Tibial nerve (tissue), 3 donors: ENCODE measurements around the gene TAS2R46.

ENCODE experiments used
- CTCF ChIP-seq, 5 experiments: fragments of 200-600 bp in 3 of 5; fragments of 450-650 bp in 2 of 5; sonication (generic) in 3 of 5; IDR thresholded peaks; one replicate each; pipeline ENCODE4 v1.5.1; 2016 to 2019; ENCODE audit warnings: antibody characterized with exemption in 5 of 5, mild to moderate bottlenecking in 3 of 5, moderate library complexity in 2 of 5
- POLR2A ChIP-seq, 2 donors: fragments of 450-650 bp; IDR thresholded peaks; one replicate each; pipeline ENCODE4 v1.6.1; 2017; ENCODE audit warnings: antibody characterized with exemption in 2 of 2, mild to moderate bottlenecking in 2 of 2, moderate library complexity in 2 of 2

GRCh38 chr12:11031307-11031706, 30.8 kb downstream of the TAS2R46 start, which contains the start of gene TAS2R31:
- no peak for TF ChIP-seq CTCF (IDR thresholded peaks at IDR 0.05)
- no peak for TF ChIP-seq POLR2A (IDR thresholded peaks at IDR 0.05)
